Stomach (tissue), 9 donors: ENCODE data around the gene ERBB4. TPM values are rescaled to one million over a fixed set of nuclear protein-coding genes. Genes with fewer than 3 reads are reported as not detected.

Source experiments
- DNase-seq, 2 donors: peaks; one replicate each; pipeline versions ENCODE4 v3.0.0 to v3.0.0-alpha.2; 2013 to 2019
- H3K27ac ChIP-seq, 5 donors: fragments of 200-600 bp in 4 of 5; sonication (generic) in 4 of 5; one replicate each; pipeline ENCODE4 v1.5.1; 2013 to 2019; ENCODE audit warnings: mild to moderate bottlenecking in 1 of 5, moderate library complexity in 1 of 5
- H3K27me3 ChIP-seq, 3 donors: fragments of 200-600 bp; sonication (generic); one replicate each; pipeline ENCODE4 v1.5.1; 2017 to 2019; ENCODE audit warnings: mixed run types in 1 of 3
- H3K36me3 ChIP-seq, 4 donors: fragments of 200-600 bp; sonication (generic); 1 replicate in 3 of 4; 2 replicates in 1 of 4; pipeline ENCODE4 v1.5.1; 2016 to 2019
- H3K4me1 ChIP-seq, 4 donors: fragments of 200-600 bp; sonication (generic); one replicate each; pipeline ENCODE4 v1.5.1; 2016 to 2019
- H3K4me3 ChIP-seq, 4 donors: fragments of 200-600 bp; sonication (generic) in 3 of 4; one replicate each; pipeline ENCODE4 v1.5.1; 2016 to 2019; ENCODE audit warnings: mild to moderate bottlenecking in 1 of 4
- H3K9me3 ChIP-seq, 4 donors: fragments of 200-600 bp; sonication (generic); one replicate each; pipeline ENCODE4 v1.5.1; 2016 to 2019
- EP300 ChIP-seq: sonication (generic); formaldehyde crosslinking; IDR thresholded peaks from one replicate; pipeline ENCODE4 v1.6.1; 2017; ENCODE audit warnings: antibody characterized with exemption
- POLR2A ChIP-seq, 4 donors: fragments of 450-650 bp; IDR thresholded peaks; one replicate each; pipeline ENCODE4 v1.6.1; 2016; ENCODE audit warnings: antibody characterized with exemption in 4 of 4, control low read depth in 2 of 4, mild to moderate bottlenecking in 1 of 4, moderate library complexity in 1 of 4
- POLR2AphosphoS5 ChIP-seq, 3 donors: sonication (generic); formaldehyde crosslinking; IDR thresholded peaks; one replicate each; pipeline ENCODE4 v1.6.1; 2016; ENCODE audit warnings: antibody characterized with exemption in 3 of 3
- WGBS, 5 donors: extraction: QIAGEN DNeasy Blood & Tissue Kit in 3 of 5; methylation state at CpG; one replicate each; pipeline versions ENCODE4 v1.1.5 to v1.1.7; 2013 to 2018; 5-methylcytosine and 5-hydroxymethylcytosine counted together
- intact Hi-C: fragments of 100-400 bp; cut with DNase I; formaldehyde crosslinking; loops from one replicate; pipeline ENCODE4 v1.15.1; 2023; ENCODE audit warnings: low total_unique reads
- polyA plus RNA-seq, 3 donors: library from polyadenylated mRNA; stranded (reverse); fragments of 200-250 nt; gene quantifications; one replicate each; pipeline ENCODE4 v1.2.3, GENCODE V29; 2013
- total RNA-seq, 5 donors: library from RNA; depleted of rRNA; stranded (reverse); fragments of >200 nt; gene quantifications; one replicate each; pipeline versions ENCODE4 v1.1.0 to v1.2.3, GENCODE V29; 2014 to 2016
- TF ChIP-seq, protein P1 (sequence below), 7 experiments: fragments of 450-650 bp in 4 of 7; fragments of 200-600 bp in 3 of 7; sonication (generic) in 3 of 7; IDR thresholded peaks; one replicate each; pipeline ENCODE4 v1.5.1; 2016 to 2019; ENCODE audit warnings: antibody characterized with exemption in 7 of 7, control low read depth in 2 of 7, mild to moderate bottlenecking in 1 of 7
- donor health status: healthy with polysubstance abuse.
- donor health status: Bipolar disorder and iron deficiency.
- donor health status: healthy.

ERBB4 gene
- total and polyA plus RNA-seq, 8 donors: 0.12 to 2.5 (median 0.45) TPM; not detected in 1

DNA sequence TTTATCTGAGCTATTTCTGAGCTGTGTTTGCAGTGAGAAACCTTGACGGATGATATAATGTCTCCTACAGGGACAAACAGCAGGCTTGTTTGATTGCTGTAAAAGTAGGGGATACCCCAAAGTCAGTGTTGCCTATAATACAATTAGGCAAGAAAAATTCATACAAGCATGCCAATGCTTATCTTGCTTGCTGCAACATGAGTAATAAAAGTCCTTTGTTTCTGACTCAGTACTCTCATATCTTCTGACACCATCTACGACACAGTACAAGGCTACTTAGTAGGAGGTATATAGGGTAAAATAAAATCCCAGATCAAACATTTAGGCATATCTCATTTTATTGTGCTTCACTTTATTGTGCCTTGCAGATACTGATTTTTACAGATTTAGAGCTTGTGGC, 33.0 kb downstream of the ERBB4 start:
- Histone ChIP-seq H3K4me1 (no peaks in the 10 kb centered on the region), H3K9me3 (no peaks in the 10 kb centered on the region), H3K4me3 (no peak overlapping the region), H3K27ac (no peak overlapping the region), H3K36me3 (no peaks in the 10 kb centered on the region), H3K27me3 (no peaks in the 10 kb centered on the region)
- TF ChIP-seq POLR2AphosphoS5 (IDR thresholded peaks at IDR 0.05) (no peak), EP300 (no peak)
- TF ChIP-seq, protein P1, sequence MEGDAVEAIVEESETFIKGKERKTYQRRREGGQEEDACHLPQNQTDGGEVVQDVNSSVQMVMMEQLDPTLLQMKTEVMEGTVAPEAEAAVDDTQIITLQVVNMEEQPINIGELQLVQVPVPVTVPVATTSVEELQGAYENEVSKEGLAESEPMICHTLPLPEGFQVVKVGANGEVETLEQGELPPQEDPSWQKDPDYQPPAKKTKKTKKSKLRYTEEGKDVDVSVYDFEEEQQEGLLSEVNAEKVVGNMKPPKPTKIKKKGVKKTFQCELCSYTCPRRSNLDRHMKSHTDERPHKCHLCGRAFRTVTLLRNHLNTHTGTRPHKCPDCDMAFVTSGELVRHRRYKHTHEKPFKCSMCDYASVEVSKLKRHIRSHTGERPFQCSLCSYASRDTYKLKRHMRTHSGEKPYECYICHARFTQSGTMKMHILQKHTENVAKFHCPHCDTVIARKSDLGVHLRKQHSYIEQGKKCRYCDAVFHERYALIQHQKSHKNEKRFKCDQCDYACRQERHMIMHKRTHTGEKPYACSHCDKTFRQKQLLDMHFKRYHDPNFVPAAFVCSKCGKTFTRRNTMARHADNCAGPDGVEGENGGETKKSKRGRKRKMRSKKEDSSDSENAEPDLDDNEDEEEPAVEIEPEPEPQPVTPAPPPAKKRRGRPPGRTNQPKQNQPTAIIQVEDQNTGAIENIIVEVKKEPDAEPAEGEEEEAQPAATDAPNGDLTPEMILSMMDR (IDR thresholded peaks at IDR 0.05): no peak
- WGBS, 5 donors: 77 to 86% (median 82%) methylated on average over 2 of the region's 2 CpGs
- no peak for DNase-seq
- intact Hi-C loops: no loop called here

DNA sequence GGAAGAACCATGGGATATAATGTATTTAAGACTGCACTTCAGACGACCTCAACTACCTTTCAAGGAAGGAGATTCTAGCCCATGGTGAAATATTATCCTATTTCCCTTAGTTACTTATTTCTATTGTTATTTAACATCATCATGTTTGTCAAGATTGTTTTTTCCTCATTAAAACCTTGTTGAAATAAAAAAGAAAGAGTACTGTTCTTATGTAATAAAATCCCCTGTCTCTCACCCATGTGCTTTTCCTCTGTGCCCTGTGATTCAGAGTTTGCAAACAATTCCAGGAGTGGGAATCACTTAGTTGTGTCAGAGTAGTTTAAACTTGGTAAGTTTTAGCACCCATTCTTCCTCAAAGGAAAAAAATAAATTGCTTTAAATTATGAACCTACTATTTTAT, 43.6 kb downstream of the ERBB4 start:
- no peaks in the 10 kb centered on the region for H3K36me3 ChIP-seq
- H3K27me3 ChIP-seq: no peaks in the 10 kb centered on the region
- TF ChIP-seq POLR2A (IDR thresholded peaks at IDR 0.05) (no peak), POLR2AphosphoS5 (IDR thresholded peaks at IDR 0.05) (no peak), EP300 (no peak)
- TF ChIP-seq, protein P1 (IDR thresholded peaks at IDR 0.05): no peak
- no peaks in the 10 kb centered on the region for H3K4me1 ChIP-seq
- no peak overlapping the region for H3K27ac ChIP-seq
- no peak overlapping the region for H3K4me3 ChIP-seq
- WGBS, 5 donors: 60 to 70% (median 70%) methylated on average over 1 of the region's 1 CpG
- no peak for DNase-seq
- no peaks in the 10 kb centered on the region for H3K9me3 ChIP-seq
- intact Hi-C loops: no loop called here

DNA sequence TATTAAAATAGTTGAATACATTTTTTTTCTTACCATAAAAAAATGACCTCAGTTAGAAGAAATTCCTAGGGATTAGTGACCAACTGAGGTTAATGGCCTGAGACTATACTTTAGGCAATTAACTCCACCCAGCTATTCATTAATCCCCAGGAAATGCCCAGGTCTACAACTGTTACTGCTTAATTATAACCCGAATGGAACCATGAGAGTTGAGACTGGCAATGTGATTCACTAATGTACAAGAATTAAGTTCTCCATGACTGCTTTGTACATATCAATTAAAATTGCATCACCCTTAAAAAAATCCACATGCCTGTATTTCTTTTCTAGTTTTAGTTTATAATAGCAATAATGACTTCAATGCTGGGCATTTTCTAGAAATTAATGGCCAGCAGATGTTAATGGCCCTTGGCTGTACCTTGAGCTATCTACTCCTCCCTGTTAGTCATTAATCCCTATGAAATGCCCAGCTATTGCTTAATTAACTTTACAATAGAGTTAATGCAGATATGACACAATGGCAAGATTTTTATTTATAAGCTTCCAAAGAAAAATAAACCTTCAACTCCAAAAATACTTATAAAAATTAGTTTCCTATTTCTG, 44.1 kb downstream of the ERBB4 start:
- WGBS, 5 donors: 69 to 87% (median 79%) methylated on average over 1 of the region's 1 CpG
- Histone ChIP-seq H3K4me3 (no peak overlapping the region), H3K4me1 (no peaks in the 10 kb centered on the region), H3K9me3 (no peaks in the 10 kb centered on the region), H3K27me3 (no peaks in the 10 kb centered on the region), H3K27ac (no peak overlapping the region), H3K36me3 (no peaks in the 10 kb centered on the region)
- DNase-seq: no peak
- TF ChIP-seq POLR2A (IDR thresholded peaks at IDR 0.05): no peak
- TF ChIP-seq POLR2AphosphoS5 (IDR thresholded peaks at IDR 0.05): no peak
- TF ChIP-seq EP300: no peak
- TF ChIP-seq, protein P1 (IDR thresholded peaks at IDR 0.05): no peak
- intact Hi-C loops: no loop called here

DNA sequence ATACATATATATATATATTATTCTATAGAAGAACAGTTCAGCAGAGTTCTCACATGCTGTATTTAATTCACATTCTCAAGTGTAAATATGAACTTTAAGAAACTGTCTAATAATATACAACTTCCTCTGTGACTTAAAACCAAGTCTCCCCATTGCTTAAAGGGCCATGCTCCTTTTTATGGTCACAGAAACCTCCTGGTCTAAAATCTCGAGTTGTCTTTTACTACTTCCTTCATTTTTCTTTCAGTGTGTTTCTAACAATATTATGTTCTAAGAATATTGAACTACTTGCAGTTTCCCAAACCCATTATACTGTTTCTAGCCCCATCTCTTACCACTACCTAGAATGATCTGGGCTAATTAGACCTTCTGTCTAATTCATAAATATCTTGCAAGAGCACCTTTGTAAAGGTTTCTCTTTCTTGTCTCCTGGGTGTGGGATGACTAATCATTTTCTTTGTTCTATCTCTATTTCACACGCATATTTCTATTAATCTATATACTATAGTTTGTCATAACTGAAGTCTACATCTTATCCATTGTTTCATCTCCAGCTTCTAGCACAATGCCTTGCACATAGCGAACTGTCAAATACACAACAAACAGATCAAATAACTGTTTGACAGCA, 48.8 kb downstream of the ERBB4 start:
- WGBS, 5 donors: 63 to 79% (median 72%) methylated on average over 3 of the region's 3 CpGs
- Histone ChIP-seq H3K4me1 (no peaks in the 10 kb centered on the region), H3K9me3 (no peaks in the 10 kb centered on the region), H3K27ac (no peak overlapping the region), H3K27me3 (no peaks in the 10 kb centered on the region), H3K36me3 (no peaks in the 10 kb centered on the region), H3K4me3 (no peak overlapping the region)
- intact Hi-C loops: no loop called here
- TF ChIP-seq, protein P1 (IDR thresholded peaks at IDR 0.05): no peak
- no peak for TF ChIP-seq POLR2AphosphoS5 (IDR thresholded peaks at IDR 0.05)
- no peak for DNase-seq
